Neural cell (in vitro differentiated cells): ENCODE results near the gene SPATA3.

Experiments
- EP300 ChIP-seq: fragments of 450-650 bp; conservative IDR thresholded peaks from 2 replicates; pipeline ENCODE4 v1.6.1; 2014; ENCODE audit warnings: antibody characterized with exemption, mild to moderate bottlenecking, moderate library complexity; ENCODE audit not compliant: poor library complexity, severe bottlenecking
- EZH2 ChIP-seq: fragments of 200-600, 300-800 bp; shearing (Covaris generic), sonication (generic); IDR thresholded peaks from 2 replicates; pipeline ENCODE4 v1.6.1; 2014; ENCODE audit warnings: antibody characterized with exemption, low read length, borderline replicate concordance, mild to moderate bottlenecking; ENCODE audit not compliant: insufficient read depth, poor library complexity, severe bottlenecking
- POLR2AphosphoS5 ChIP-seq: IDR thresholded peaks from 2 replicates; pipeline ENCODE4 v1.6.1; 2012
- RAD21 ChIP-seq: fragments of 450-650 bp; conservative IDR thresholded peaks from 2 replicates; pipeline ENCODE4 v1.6.1; 2014; ENCODE audit warnings: antibody characterized with exemption, mild to moderate bottlenecking, moderate library complexity
- TF ChIP-seq, protein P1 (sequence below): fragments of 450-650 bp; IDR thresholded peaks from 2 replicates; pipeline ENCODE4 v1.5.1; 2014; ENCODE audit warnings: antibody characterized with exemption, mild to moderate bottlenecking, moderate library complexity; ENCODE audit not compliant: poor library complexity, severe bottlenecking
- TF ChIP-seq, protein P2 (sequence below): IDR thresholded peaks from 2 replicates; pipeline ENCODE4 v1.6.1; 2012; ENCODE audit warnings: borderline replicate concordance

DNA sequence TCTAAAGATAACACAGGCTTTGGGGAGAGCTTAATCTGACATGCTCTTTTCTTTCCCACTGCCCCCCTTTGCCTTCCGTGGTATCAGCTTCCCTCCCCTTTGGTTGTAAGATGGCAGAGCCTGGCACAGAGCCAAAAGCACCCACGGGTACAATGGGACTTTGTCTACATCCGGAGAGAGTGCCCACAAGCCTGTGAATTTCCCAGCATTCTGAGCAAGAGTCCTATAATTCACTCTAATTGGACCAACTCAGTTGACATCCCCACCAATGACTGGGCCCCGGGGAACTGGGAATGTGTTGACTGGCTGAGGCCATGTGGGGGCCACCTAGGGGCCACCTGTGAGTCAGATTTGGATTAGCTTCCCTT, 21.3 kb downstream of the SPATA3 start:
- TF ChIP-seq, protein P1, sequence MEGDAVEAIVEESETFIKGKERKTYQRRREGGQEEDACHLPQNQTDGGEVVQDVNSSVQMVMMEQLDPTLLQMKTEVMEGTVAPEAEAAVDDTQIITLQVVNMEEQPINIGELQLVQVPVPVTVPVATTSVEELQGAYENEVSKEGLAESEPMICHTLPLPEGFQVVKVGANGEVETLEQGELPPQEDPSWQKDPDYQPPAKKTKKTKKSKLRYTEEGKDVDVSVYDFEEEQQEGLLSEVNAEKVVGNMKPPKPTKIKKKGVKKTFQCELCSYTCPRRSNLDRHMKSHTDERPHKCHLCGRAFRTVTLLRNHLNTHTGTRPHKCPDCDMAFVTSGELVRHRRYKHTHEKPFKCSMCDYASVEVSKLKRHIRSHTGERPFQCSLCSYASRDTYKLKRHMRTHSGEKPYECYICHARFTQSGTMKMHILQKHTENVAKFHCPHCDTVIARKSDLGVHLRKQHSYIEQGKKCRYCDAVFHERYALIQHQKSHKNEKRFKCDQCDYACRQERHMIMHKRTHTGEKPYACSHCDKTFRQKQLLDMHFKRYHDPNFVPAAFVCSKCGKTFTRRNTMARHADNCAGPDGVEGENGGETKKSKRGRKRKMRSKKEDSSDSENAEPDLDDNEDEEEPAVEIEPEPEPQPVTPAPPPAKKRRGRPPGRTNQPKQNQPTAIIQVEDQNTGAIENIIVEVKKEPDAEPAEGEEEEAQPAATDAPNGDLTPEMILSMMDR, result no peak
- TF ChIP-seq, protein P2, sequence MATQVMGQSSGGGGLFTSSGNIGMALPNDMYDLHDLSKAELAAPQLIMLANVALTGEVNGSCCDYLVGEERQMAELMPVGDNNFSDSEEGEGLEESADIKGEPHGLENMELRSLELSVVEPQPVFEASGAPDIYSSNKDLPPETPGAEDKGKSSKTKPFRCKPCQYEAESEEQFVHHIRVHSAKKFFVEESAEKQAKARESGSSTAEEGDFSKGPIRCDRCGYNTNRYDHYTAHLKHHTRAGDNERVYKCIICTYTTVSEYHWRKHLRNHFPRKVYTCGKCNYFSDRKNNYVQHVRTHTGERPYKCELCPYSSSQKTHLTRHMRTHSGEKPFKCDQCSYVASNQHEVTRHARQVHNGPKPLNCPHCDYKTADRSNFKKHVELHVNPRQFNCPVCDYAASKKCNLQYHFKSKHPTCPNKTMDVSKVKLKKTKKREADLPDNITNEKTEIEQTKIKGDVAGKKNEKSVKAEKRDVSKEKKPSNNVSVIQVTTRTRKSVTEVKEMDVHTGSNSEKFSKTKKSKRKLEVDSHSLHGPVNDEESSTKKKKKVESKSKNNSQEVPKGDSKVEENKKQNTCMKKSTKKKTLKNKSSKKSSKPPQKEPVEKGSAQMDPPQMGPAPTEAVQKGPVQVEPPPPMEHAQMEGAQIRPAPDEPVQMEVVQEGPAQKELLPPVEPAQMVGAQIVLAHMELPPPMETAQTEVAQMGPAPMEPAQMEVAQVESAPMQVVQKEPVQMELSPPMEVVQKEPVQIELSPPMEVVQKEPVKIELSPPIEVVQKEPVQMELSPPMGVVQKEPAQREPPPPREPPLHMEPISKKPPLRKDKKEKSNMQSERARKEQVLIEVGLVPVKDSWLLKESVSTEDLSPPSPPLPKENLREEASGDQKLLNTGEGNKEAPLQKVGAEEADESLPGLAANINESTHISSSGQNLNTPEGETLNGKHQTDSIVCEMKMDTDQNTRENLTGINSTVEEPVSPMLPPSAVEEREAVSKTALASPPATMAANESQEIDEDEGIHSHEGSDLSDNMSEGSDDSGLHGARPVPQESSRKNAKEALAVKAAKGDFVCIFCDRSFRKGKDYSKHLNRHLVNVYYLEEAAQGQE, result no peak
- TF ChIP-seq RAD21, result no peak
- TF ChIP-seq EP300, result no peak
- no peak for TF ChIP-seq EZH2
- TF ChIP-seq POLR2AphosphoS5, result no peak
